ENCODE measurements around the gene ARHGEF6.

- TF ChIP-seq CTCF (IDR thresholded peaks at IDR 0.05) (no peak), POLR2A (IDR thresholded peaks at IDR 0.05) (no peak)
Measured at GRCh38 chrX:136759968-136760367, 20.8 kb downstream of the ARHGEF6 start.

Data from right lobe of liver (tissue), 4 donors.